H1 (cell line): Measurements from ENCODE around the gene KCNH8. TPM values are rescaled to one million over a fixed set of nuclear protein-coding genes. Genes with fewer than 3 reads are reported as not detected.
A peak's percentile ranks its signal among the peaks of the same experiment; 100 is the strongest.

ENCODE experiments used
- CTCF ChIA-PET: fragments of 300-600 bp; sonication (Branson Sonifier 250); formaldehyde crosslinking; loops from one replicate; lab custom pipeline; 2021; ENCODE audit not compliant: partially characterized antibody; lab: Charles Lee
- POLR2A ChIA-PET: fragments of 300-600 bp; sonication (Branson Sonifier 250); formaldehyde crosslinking; loops from one replicate; lab custom pipeline; 2021; ENCODE audit warnings: inconsistent platforms; ENCODE audit not compliant: partially characterized antibody; lab: Charles Lee
- DNase-seq, 2 experiments: peaks; one replicate each; pipeline versions ENCODE4 v3.0.0 to v3.0.0-alpha.2; 2010 to 2022; ENCODE audit warnings: low spot score in 2 of 2, low read depth in 1 of 2, mixed read lengths in 1 of 2
- FAIRE-seq: peaks from 2 replicates; lab custom pipeline; 2011; peaks lifted over from hg19 to GRCh38; lab: Jason Lieb, UNC
- H2AFZ ChIP-seq: 2 replicates; pipeline ENCODE4 v1.8.1; 2012; ENCODE audit warnings: low read length, inconsistent platforms
- H2AK5ac ChIP-seq: 2 replicates; pipeline ENCODE4 v1.6.1; 2013; ENCODE audit warnings: low read depth, low read length
- H2BK120ac ChIP-seq: replicated peaks from 2 replicates; pipeline ENCODE3; 2013; ENCODE audit warnings: low read depth, low read length, inconsistent platforms
- H2BK12ac ChIP-seq: 2 replicates; pipeline ENCODE4 v1.6.1; 2013; ENCODE audit warnings: low read depth, low read length
- H2BK15ac ChIP-seq: 2 replicates; pipeline ENCODE4 v1.6.1; 2013; ENCODE audit warnings: low read length
- H2BK20ac ChIP-seq: 2 replicates; pipeline ENCODE4 v1.6.1; 2013; ENCODE audit warnings: low read length
- H2BK5ac ChIP-seq: 2 replicates; pipeline ENCODE4 v1.6.1; 2013; ENCODE audit warnings: low read depth, low read length
- H3K14ac ChIP-seq: 2 replicates; pipeline ENCODE4 v1.6.1; 2013; ENCODE audit warnings: inconsistent platforms; ENCODE audit not compliant: insufficient read length
- H3K18ac ChIP-seq: 2 replicates; pipeline ENCODE4 v1.6.1; 2013; ENCODE audit warnings: low read length; ENCODE audit errors: extremely low read depth
- H3K23ac ChIP-seq: 2 replicates; pipeline ENCODE4 v1.6.1; 2013; ENCODE audit warnings: inconsistent platforms; ENCODE audit not compliant: insufficient read length
- H3K23me2 ChIP-seq: 2 replicates; pipeline ENCODE4 v1.6.1; 2013; ENCODE audit warnings: low read depth, low read length
- H3K27ac ChIP-seq: 2 replicates; pipeline ENCODE4 v1.6.1; 2011; ENCODE audit warnings: low read depth, low read length, inconsistent platforms
- H3K27me3 ChIP-seq, 4 experiments: replicated peaks in 1 of 4; 1 replicate in 1 of 4; 2 replicates in 3 of 4; pipeline versions ENCODE4 v1.6.1 to v1.8.1; 2011 to 2013; ENCODE audit warnings: low read length in 3 of 4, mild to moderate bottlenecking in 3 of 4, inconsistent platforms in 2 of 4, mixed read lengths in 2 of 4, moderate library complexity in 1 of 4; ENCODE audit not compliant: control insufficient read depth in 3 of 4, insufficient read depth in 3 of 4; ENCODE audit errors: extremely low read depth in 1 of 4
- H3K36me3 ChIP-seq, 4 experiments: 2 replicates each; pipeline versions ENCODE4 v1.6.1 to v1.8.1; 2011 to 2013; ENCODE audit warnings: mild to moderate bottlenecking in 4 of 4, low read length in 3 of 4, moderate library complexity in 2 of 4, control low read depth in 1 of 4, inconsistent platforms in 1 of 4; ENCODE audit not compliant: insufficient read depth in 4 of 4, control insufficient read depth in 2 of 4
- H3K4ac ChIP-seq: replicated peaks from 2 replicates; pipeline ENCODE3; 2013; ENCODE audit warnings: low read length, low read depth, mixed read lengths, inconsistent platforms; ENCODE audit not compliant: insufficient read length
- H3K4me1 ChIP-seq, 4 experiments: replicated peaks in 1 of 4; 1 replicate in 1 of 4; 2 replicates in 3 of 4; pipeline versions ENCODE4 v1.6.1 to v1.8.1; 2011 to 2013; ENCODE audit warnings: low read length in 3 of 4, inconsistent platforms in 2 of 4, mixed read lengths in 1 of 4; ENCODE audit not compliant: insufficient read depth in 4 of 4, control insufficient read depth in 3 of 4
- H3K4me2 ChIP-seq, 2 experiments: 2 replicates each; pipeline versions ENCODE4 v1.6.1 to v1.8.1; 2011 to 2013; ENCODE audit warnings: low read depth in 2 of 2, low read length in 2 of 2, control low read depth in 1 of 2, inconsistent platforms in 1 of 2, mild to moderate bottlenecking in 1 of 2; ENCODE audit not compliant: insufficient read depth in 1 of 2
- H3K4me3 ChIP-seq, 4 experiments: fragments of 200-600, 300-600 bp in 1 of 4; sonication (generic), shearing (Covaris generic), sonication (Bioruptor Twin) in 1 of 4; 2 replicates each; pipeline versions ENCODE4 v1.5.1 to v1.8.1; 2011 to 2016; ENCODE audit warnings: low read length in 4 of 4, low read depth in 3 of 4, control low read depth in 2 of 4, inconsistent platforms in 2 of 4, mild to moderate bottlenecking in 2 of 4, mixed read lengths in 1 of 4, moderate library complexity in 1 of 4; ENCODE audit not compliant: insufficient read depth in 2 of 4; ENCODE audit errors: extremely low read depth in 1 of 4
- H3K56ac ChIP-seq: replicated peaks from 2 replicates; pipeline ENCODE3; 2013; ENCODE audit warnings: low read depth, mild to moderate bottlenecking, mixed read lengths, low read length, inconsistent platforms; ENCODE audit not compliant: insufficient read length
- H3K79me1 ChIP-seq: 2 replicates; pipeline ENCODE4 v1.6.1; 2013; ENCODE audit warnings: low read depth, low read length, control low read depth
- H3K79me2 ChIP-seq, 2 experiments: 2 replicates each; pipeline versions ENCODE4 v1.6.1 to v1.8.1; 2012 to 2013; ENCODE audit warnings: low read length in 2 of 2, mild to moderate bottlenecking in 2 of 2, inconsistent platforms in 1 of 2; ENCODE audit not compliant: insufficient read depth in 2 of 2, control insufficient read depth in 1 of 2
- H3K9ac ChIP-seq, 4 experiments: replicated peaks in 1 of 4; 1 replicate in 1 of 4; 2 replicates in 3 of 4; pipeline versions ENCODE4 v1.6.1 to v1.8.1; 2011 to 2013; ENCODE audit warnings: low read depth in 3 of 4, low read length in 3 of 4, control low read depth in 2 of 4, mild to moderate bottlenecking in 2 of 4, moderate library complexity in 2 of 4, inconsistent platforms in 1 of 4; ENCODE audit errors: extremely low read depth in 1 of 4
- H3K9me3 ChIP-seq, 2 experiments: 2 replicates each; pipeline versions ENCODE4 v1.6.1 to v1.8.1; 2012 to 2013; ENCODE audit warnings: mild to moderate bottlenecking in 2 of 2, moderate library complexity in 2 of 2, control low read depth in 1 of 2, inconsistent platforms in 1 of 2, low read depth in 1 of 2, low read length in 1 of 2, mixed read lengths in 1 of 2; ENCODE audit not compliant: insufficient read depth in 2 of 2
- H4K20me1 ChIP-seq, 2 experiments: replicated peaks in 1 of 2; 2 replicates each; pipeline versions ENCODE3 to v1.8.1; 2011 to 2013; ENCODE audit warnings: inconsistent platforms in 2 of 2, low read length in 2 of 2, mild to moderate bottlenecking in 1 of 2; ENCODE audit not compliant: insufficient read depth in 2 of 2, control insufficient read depth in 1 of 2
- H4K5ac ChIP-seq: 2 replicates; pipeline ENCODE4 v1.6.1; 2013; ENCODE audit warnings: low read length, low read depth, mixed read lengths, inconsistent platforms; ENCODE audit not compliant: insufficient read length
- H4K8ac ChIP-seq: 2 replicates; pipeline ENCODE4 v1.8.0; 2013; ENCODE audit warnings: mild to moderate bottlenecking, moderate library complexity, low read length, inconsistent platforms; ENCODE audit not compliant: insufficient read depth; ENCODE audit errors: extremely low read depth
- H4K91ac ChIP-seq: replicated peaks from 2 replicates; pipeline ENCODE3; 2013; ENCODE audit warnings: low read length, mixed read lengths, inconsistent platforms; ENCODE audit not compliant: insufficient read length
- CHD2 ChIP-seq: IDR thresholded peaks from 2 replicates; pipeline ENCODE4 v1.6.1; 2012; ENCODE audit warnings: low read length, improper control_type of control experiment
- CREB1 ChIP-seq: IDR thresholded peaks from 2 replicates; pipeline ENCODE4 v1.6.1; 2012; ENCODE audit warnings: inconsistent platforms
- EP300 ChIP-seq, 2 experiments: IDR thresholded peaks; 1 replicate in 1 of 2; 2 replicates in 1 of 2; pipeline ENCODE4 v1.6.1; 2011 to 2012; ENCODE audit warnings: low read depth in 2 of 2, low read length in 2 of 2, mild to moderate bottlenecking in 2 of 2, borderline replicate concordance in 1 of 2, inconsistent platforms in 1 of 2, moderate library complexity in 1 of 2
- MAFK ChIP-seq: IDR thresholded peaks from 2 replicates; pipeline ENCODE4 v1.6.1; 2012; ENCODE audit warnings: low read depth, mild to moderate bottlenecking, improper control_type of control experiment, low read length
- RAD21 ChIP-seq, 2 experiments: IDR thresholded peaks in 1 of 2; conservative IDR thresholded peaks in 1 of 2; 2 replicates each; pipeline ENCODE4 v1.6.1; 2011; ENCODE audit warnings: low read depth in 2 of 2, low read length in 2 of 2, improper control_type of control experiment in 1 of 2, inconsistent platforms in 1 of 2, mild to moderate bottlenecking in 1 of 2, moderate library complexity in 1 of 2
- SIN3A ChIP-seq, 2 experiments: IDR thresholded peaks in 1 of 2; conservative IDR thresholded peaks in 1 of 2; 2 replicates each; pipeline ENCODE4 v1.6.1; 2011 to 2012; ENCODE audit warnings: low read length in 2 of 2, improper control_type of control experiment in 1 of 2, low read depth in 1 of 2, mild to moderate bottlenecking in 1 of 2
- SP2 ChIP-seq: IDR thresholded peaks from 2 replicates; pipeline ENCODE4 v1.6.1; 2012; ENCODE audit warnings: mild to moderate bottlenecking, low read length, inconsistent platforms
- WGBS, 2 experiments: shearing (Covaris generic) in 1 of 2; methylation state at CpG; one replicate each; pipeline versions ENCODE4 v1.1.6 to v1.1.7; 2013 to 2015; ENCODE audit warnings: low lambda C conversion rate in 2 of 2, mixed read lengths in 2 of 2, inconsistent platforms in 1 of 2, low coverage in 1 of 2, missing lambda C conversion rate in 1 of 2; ENCODE audit not compliant: insufficient replicate concordance in 2 of 2, insufficient coverage in 1 of 2, insufficient read length in 1 of 2; ENCODE audit errors: extremely low coverage in 1 of 2, missing lambda C conversion rate in 1 of 2; 5-methylcytosine and 5-hydroxymethylcytosine counted together
- polyA plus RNA-seq, 7 experiments: library from polyadenylated mRNA; depleted of rRNA in 3 of 7; stranded (reverse) in 5 of 7; unstranded in 2 of 7; fragments of >200 nt in 5 of 7; fragments of 200-250 nt in 2 of 7; gene quantifications; 1 replicate in 5 of 7; 2 replicates in 1 of 7; 4 replicates in 1 of 7; pipeline versions ENCODE4 v1.2.1 to v1.2.3, GENCODE V29; 2011 to 2013; ENCODE audit warnings: missing spikeins in 2 of 7, mixed read lengths in 2 of 7
- total RNA-seq: library from RNA; stranded (reverse); fragmentation: NEBNext Ultra II Directional; extraction: Animal tissue kit (Norgen Biotek cat#: 25700); gene quantifications from 2 replicates; pipeline ENCODE4 v1.2.1, GENCODE V29; 2021

Gene KCNH8
- total and polyA plus RNA-seq, 2 of the 8 experiments (the other 6 are each of a cell fraction or from before 2014, with no cell fraction given) = 2.2 to 2.4 TPM

DNA sequence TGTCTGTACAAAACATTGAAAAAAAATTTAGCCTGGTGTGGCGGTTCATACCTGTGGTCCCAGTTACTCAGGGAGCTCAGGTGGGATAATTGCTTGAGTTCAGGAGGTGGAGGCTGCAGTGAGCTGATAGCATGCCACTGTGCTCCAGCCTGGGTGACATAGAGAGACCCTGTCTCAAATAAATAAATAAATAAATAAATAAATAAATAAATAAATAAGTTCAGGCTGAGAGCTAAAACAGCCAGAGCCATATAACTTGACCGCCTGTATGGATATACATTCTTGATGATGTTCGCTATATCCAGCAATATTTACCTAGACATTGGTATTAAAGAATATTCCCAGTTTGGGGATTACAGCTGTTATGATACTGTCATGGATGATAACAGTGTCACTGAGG, 146.9 kb downstream of the KCNH8 start:
- ChIA-PET CTCF (interaction anchor here (0.5 to 1.5 kb wide), 6 partner anchors 10 to 1093 kb away, joined by 3 to 4 read pairs (median 3); no protein-coding TSS in a partner anchor), POLR2A (no interaction called here)
- 94% methylated on average over 3 of the region's 3 CpGs; no CpG with 5 or more reads in 1 of the 2 experiments for WGBS, 2 experiments
- Histone ChIP-seq H2BK15ac (no peak overlapping the region), H2BK5ac (peak overlapping the region; percentile 81; the same call in 1 of the 2 replicates), H3K23me2 (no peaks in the 10 kb centered on the region; the same call in 1 of the 2 replicates), H3K79me2 (no peaks in the 10 kb centered on the region), H3K4me3 (no peak overlapping the region), H3K4ac (no peak overlapping the region), H3K36me3 (no peaks in the 10 kb centered on the region), H3K27ac (no peak overlapping the region), H2BK12ac (0 out of 2 replicates have a peak overlapping the region, but pooled peaks have one; percentile 39), H3K9me3 (no peaks in the 10 kb centered on the region), H4K20me1 (no peaks in the 10 kb centered on the region), H2BK120ac (no peak overlapping the region), H2AFZ (no peak overlapping the region), H3K14ac (no peak overlapping the region), H3K18ac (no peak overlapping the region; the same call in 1 of the 2 replicates), H4K8ac (no peak overlapping the region), H3K27me3 (no peaks in the 10 kb centered on the region), H3K9ac (no peak overlapping the region), H4K91ac (no peak overlapping the region), H3K23ac (no peak overlapping the region), H3K4me1 (peaks cover 0 to 16% (median 1%) of the 10 kb centered on the region in 4 experiments; a peak in 2 of 7 replicates), H2AK5ac (no peak overlapping the region), H3K79me1 (no peaks in the 10 kb centered on the region), H4K5ac (no peak overlapping the region), H3K56ac (no peak overlapping the region), H3K4me2 (no peak overlapping the region), H2BK20ac (no peak overlapping the region)
- FAIRE-seq (no peak), DNase-seq (no peak)
- TF ChIP-seq EP300 (IDR thresholded peaks at IDR 0.05; ENCODE audit: borderline replicate concordance in 1 of 2, low read depth in 2 of 2, low read length in 2 of 2) (no peak), SP2 (no peak), CHD2 (no peak), MAFK (no peak), RAD21 (IDR thresholded peaks at IDR 0.05 in 1 of 2, conservative IDR thresholded peaks at IDR 0.05 in 1 of 2; ENCODE audit: low read depth in 2 of 2, low read length in 2 of 2) (no peak), CREB1 (no peak), SIN3A (conservative IDR thresholded peaks at IDR 0.05 in 1 of 2, IDR thresholded peaks at IDR 0.05 in 1 of 2; ENCODE audit: low read depth in 1 of 2, low read length in 2 of 2) (no peak)
